AG04450 (cell line): ENCODE data around the gene SPOP. TPM values are rescaled to one million over a fixed set of nuclear protein-coding genes. Genes with fewer than 3 reads are reported as not detected.
"Not testable (repeated sequence)": the region's sequence is repeated elsewhere in the genome, so short reads cannot be mapped to it uniquely, and the experiment has no call there.

Experiments
- CTCF ChIA-PET: fragments of 300-600, 350-600 bp; formaldehyde crosslinking; extraction: SDS; loops from one replicate; lab custom pipeline; 2022; ENCODE audit warnings: antibody characterized with exemption, inconsistent platforms; lab: Charles Lee
- POLR2A ChIA-PET: fragments of 350-600 bp; formaldehyde crosslinking; extraction: SDS; loops from one replicate; lab custom pipeline; 2021; ENCODE audit warnings: antibody characterized with exemption, inconsistent platforms; lab: Yijun Ruan, JAX
- DNase-seq: peaks from one replicate; pipeline ENCODE4 v3.0.0-alpha.2; 2011; ENCODE audit warnings: low read depth, low spot score
- H3K27ac ChIP-seq: one replicate; pipeline ENCODE4 v1.5.1; 2012; ENCODE audit warnings: low read depth, low read length, control low read depth
- H3K27me3 ChIP-seq: one replicate; pipeline ENCODE4 v1.6.0; 2012; ENCODE audit warnings: low read length; ENCODE audit not compliant: control insufficient read depth, insufficient read depth
- H3K4me3 ChIP-seq: 2 replicates; pipeline ENCODE4 v1.5.1; 2011; ENCODE audit warnings: mild to moderate bottlenecking, low read depth, low read length, control low read depth
- H3K9me3 ChIP-seq: 2 replicates; pipeline ENCODE4 v1.5.1; 2012; ENCODE audit warnings: low read length; ENCODE audit not compliant: control insufficient read depth, insufficient read depth
- polyA plus RNA-seq: library from polyadenylated mRNA; depleted of rRNA; stranded (reverse); fragments of >200 nt; gene quantifications from 2 replicates; pipeline ENCODE4 v1.2.3, GENCODE V29; 2011
- TF ChIP-seq, protein P1 (sequence below): IDR thresholded peaks from 2 replicates; pipeline ENCODE4 v1.5.1; 2011; ENCODE audit warnings: low read depth, low read length, control low read depth, inconsistent platforms

Gene SPOP
- polyA plus RNA-seq, 1 experiment, result 51.6 TPM

DNA sequence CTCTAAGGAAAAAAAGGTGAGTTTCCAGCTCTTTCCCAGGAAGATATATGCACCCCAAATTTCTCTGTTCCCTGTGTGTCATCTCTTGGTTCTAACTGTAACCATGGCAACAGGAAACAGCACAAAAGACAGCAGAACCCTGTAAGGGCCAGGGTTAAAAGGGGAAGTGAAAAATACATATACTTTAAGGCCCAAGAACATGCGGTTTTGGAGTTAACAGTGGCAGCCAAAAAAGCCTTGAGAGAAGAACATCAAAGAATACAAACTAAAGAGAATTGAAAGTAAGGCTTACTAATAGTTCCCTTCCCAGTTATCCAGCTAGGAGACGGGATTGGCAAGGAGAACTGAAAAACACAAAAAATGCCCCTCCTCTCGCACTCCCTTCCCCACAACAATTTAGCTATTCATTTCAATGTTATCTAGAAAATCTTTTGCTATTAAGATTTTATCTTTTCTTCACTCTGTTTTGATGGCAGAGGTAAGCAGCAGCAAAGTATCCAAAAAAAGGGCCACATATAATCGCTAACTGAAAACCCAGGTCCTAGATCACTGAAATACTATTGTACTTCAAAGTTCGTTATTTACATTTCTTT, 1.5 kb downstream of the SPOP start:
- no peak overlapping the region for H3K27ac ChIP-seq
- TF ChIP-seq, protein P1, sequence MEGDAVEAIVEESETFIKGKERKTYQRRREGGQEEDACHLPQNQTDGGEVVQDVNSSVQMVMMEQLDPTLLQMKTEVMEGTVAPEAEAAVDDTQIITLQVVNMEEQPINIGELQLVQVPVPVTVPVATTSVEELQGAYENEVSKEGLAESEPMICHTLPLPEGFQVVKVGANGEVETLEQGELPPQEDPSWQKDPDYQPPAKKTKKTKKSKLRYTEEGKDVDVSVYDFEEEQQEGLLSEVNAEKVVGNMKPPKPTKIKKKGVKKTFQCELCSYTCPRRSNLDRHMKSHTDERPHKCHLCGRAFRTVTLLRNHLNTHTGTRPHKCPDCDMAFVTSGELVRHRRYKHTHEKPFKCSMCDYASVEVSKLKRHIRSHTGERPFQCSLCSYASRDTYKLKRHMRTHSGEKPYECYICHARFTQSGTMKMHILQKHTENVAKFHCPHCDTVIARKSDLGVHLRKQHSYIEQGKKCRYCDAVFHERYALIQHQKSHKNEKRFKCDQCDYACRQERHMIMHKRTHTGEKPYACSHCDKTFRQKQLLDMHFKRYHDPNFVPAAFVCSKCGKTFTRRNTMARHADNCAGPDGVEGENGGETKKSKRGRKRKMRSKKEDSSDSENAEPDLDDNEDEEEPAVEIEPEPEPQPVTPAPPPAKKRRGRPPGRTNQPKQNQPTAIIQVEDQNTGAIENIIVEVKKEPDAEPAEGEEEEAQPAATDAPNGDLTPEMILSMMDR, result no peak
- no peak for DNase-seq
- ChIA-PET POLR2A (no interaction called here), CTCF (interaction anchor here (0.6 to 1.5 kb wide), 3 partner anchors 79 to 340 kb away, joined by 3 to 8 read pairs (median 4); no protein-coding TSS in a partner anchor)
- no peaks in the 10 kb centered on the region; the same call in 1 of the 2 replicates for H3K9me3 ChIP-seq
- H3K27me3 ChIP-seq, result no peaks in the 10 kb centered on the region
- H3K4me3 ChIP-seq, result peak overlapping the region; percentile 78

GRCh38 chr17:49674507-49674906, 3.4 kb downstream of the SPOP start:
- ChIA-PET CTCF (interaction anchor here (0.8 to 1.3 kb wide), 5 partner anchors 21 to 118 kb away, joined by 3 to 6 read pairs (median 3); no protein-coding TSS in a partner anchor), POLR2A (no interaction called here)
- no peaks in the 10 kb centered on the region for H3K27me3 ChIP-seq
- no peak overlapping the region for H3K27ac ChIP-seq
- TF ChIP-seq, protein P1, result no peak
- H3K4me3 ChIP-seq, result no peak overlapping the region
- DNase-seq, result no peak
- no peaks in the 10 kb centered on the region; the same call in 1 of the 2 replicates for H3K9me3 ChIP-seq

GRCh38 chr17:49673679-49674078, 4.2 kb downstream of the SPOP start:
- not testable (repeated sequence) for H3K9me3 ChIP-seq
- CTCF ChIA-PET, result interaction anchor here (0.6 to 1.2 kb wide), 3 partner anchors 22 to 118 kb away, joined by 3 read pairs; no protein-coding TSS in a partner anchor

DNA sequence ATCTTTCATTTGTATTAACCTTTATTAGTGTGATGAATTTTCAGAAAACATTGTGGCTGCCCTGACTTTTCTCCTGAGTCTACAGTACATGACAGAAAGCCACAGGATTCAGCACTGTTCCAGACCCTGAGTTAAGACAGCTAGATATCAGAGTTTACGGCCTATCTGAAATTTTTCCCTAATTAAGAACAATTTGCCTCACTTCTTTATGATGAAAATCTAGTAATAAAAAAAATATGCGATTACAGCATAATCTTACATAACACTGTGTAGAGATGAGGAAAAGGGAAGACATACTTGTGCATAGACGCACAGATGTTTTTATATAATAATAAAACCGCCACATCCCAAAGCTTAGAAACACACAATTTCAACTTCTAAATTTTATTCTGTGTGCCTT, 7.3 kb downstream of the SPOP start:
- no peaks in the 10 kb centered on the region for H3K9me3 ChIP-seq
- TF ChIP-seq, protein P1, result no peak
- no peak overlapping the region for H3K4me3 ChIP-seq
- DNase-seq, result no peak
- ChIA-PET CTCF (interaction anchor here (0.6 kb wide), 1 partner anchor 100 kb away, joined by 4 read pairs; no protein-coding TSS in a partner anchor), POLR2A (no interaction called here)
- H3K27me3 ChIP-seq, result no peaks in the 10 kb centered on the region
- H3K27ac ChIP-seq, result no peak overlapping the region

More at GRCh38 chr17:49673679-49674078, 4.2 kb downstream of the SPOP start:
- POLR2A ChIA-PET, DNase-seq, H3K27ac ChIP-seq, H3K27me3 ChIP-seq, H3K4me3 ChIP-seq: not testable (repeated sequence)

DNA sequence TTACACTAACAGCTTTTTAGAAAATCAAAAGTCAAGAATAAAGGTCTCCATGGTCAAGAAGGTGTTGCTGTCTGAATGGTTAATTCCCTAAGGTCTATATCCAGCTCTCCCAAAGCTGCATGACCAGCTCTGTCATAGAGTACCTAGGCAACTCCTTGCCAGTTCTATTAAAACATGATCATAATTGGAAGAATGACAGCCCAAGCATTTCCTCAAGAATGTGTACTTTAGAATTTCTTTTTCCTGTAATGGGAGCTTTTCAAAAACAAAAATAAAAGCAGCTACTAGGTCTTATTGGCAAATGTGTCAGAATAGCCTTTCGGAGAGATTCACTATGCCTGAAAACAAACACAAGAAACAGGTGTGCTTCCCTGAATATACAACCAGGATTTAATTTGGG, 7.9 kb downstream of the SPOP start:
- no peaks in the 10 kb centered on the region for H3K9me3 ChIP-seq

More for the DNA sequence above, 7.9 kb downstream of the SPOP start:
- Histone ChIP-seq H3K27me3 (no peaks in the 10 kb centered on the region), H3K27ac (no peak overlapping the region), H3K4me3 (no peak overlapping the region)
- CTCF ChIA-PET, result no interaction called here
- DNase-seq, result no peak
- POLR2A ChIA-PET, result no interaction called here
- TF ChIP-seq, protein P1, result no peak
